BLaER1 treated with 17β-estradiol and CSF1 and Interleukin-3, amounts not matched to agents 10 nM and 100 nM (cell line): ENCODE measurements around the gene MGAT4C.

Experiments
- H3K27ac ChIP-seq, 11 experiments: shearing (Covaris generic); formaldehyde crosslinking; 2 replicates each; pipeline ENCODE4 v1.8.1; 2022
- H3K27me3 ChIP-seq, 11 experiments: shearing (Covaris generic); formaldehyde crosslinking; 2 replicates each; pipeline ENCODE4 v1.8.1; 2022
- H3K36me3 ChIP-seq, 11 experiments: shearing (Covaris generic); formaldehyde crosslinking; 2 replicates each; pipeline ENCODE4 v1.8.1; 2022
- H3K4me1 ChIP-seq, 10 experiments: shearing (Covaris generic); formaldehyde crosslinking; 2 replicates each; pipeline ENCODE4 v1.8.1; 2022
- H3K4me2 ChIP-seq, 11 experiments: shearing (Covaris generic); formaldehyde crosslinking; 2 replicates each; pipeline ENCODE4 v1.8.1; 2022
- H3K4me3 ChIP-seq, 10 experiments: shearing (Covaris generic); formaldehyde crosslinking; 2 replicates each; pipeline ENCODE4 v1.8.1; 2022
- H3K9ac ChIP-seq, 11 experiments: shearing (Covaris generic); formaldehyde crosslinking; 2 replicates each; pipeline ENCODE4 v1.8.1; 2022
- H3K9me3 ChIP-seq, 11 experiments: shearing (Covaris generic); formaldehyde crosslinking; replicated peaks in 1 of 11; 2 replicates each; pipeline ENCODE4 v1.8.1; 2022
- H4K20me1 ChIP-seq, 11 experiments: shearing (Covaris generic); formaldehyde crosslinking; 2 replicates each; pipeline ENCODE4 v1.8.1; 2022
- Cebpa-rat ChIP-seq, 11 experiments: shearing (Covaris generic); IDR thresholded peaks; 2 replicates each; pipeline ENCODE4 v1.8.1; 2022

MGAT4C gene

DNA sequence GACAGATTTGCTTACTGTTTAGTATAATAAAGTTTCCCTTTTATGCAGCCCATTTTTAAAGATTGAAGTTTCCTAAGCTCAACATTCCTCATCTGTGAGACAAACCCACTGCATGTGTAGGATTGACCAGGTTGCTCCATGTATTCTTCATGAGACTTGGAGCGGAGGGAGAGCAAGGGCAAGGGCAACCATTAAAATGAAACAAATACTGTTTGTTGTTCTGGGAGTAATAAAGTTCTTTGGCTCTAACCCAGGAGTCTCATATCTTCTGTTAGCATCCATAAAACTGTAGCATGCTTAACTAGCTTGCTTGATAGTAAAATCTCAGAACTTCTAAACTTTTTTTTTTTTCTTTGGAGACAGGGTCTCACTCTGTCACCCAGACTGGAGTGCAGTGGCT, 307.9 kb downstream of the MGAT4C start:
- Histone ChIP-seq H3K27ac (no peak overlapping the region), H3K36me3 (no peaks in the 10 kb centered on the region), H3K4me2 (no peak overlapping the region), H3K9ac (no peak overlapping the region), H3K27me3 (no peaks in the 10 kb centered on the region), H3K9me3 (peaks cover 0 to 6% (median 0%) of the 10 kb centered on the region in 11 experiments; a peak in 5 of 22 replicates), H3K4me3 (no peak overlapping the region), H3K4me1 (peaks cover 0 to 14% (median 3%) of the 10 kb centered on the region in 10 experiments; a peak in 6 of 20 replicates), H4K20me1 (no peaks in the 10 kb centered on the region)
- no peak for TF ChIP-seq Cebpa-rat (IDR thresholded peaks at IDR 0.05)

GRCh38 chr12:85947286-85947685, 308.9 kb downstream of the MGAT4C start:
- no peaks in the 10 kb centered on the region for H4K20me1 ChIP-seq
- no peak overlapping the region for H3K4me3 ChIP-seq
- peaks cover 0 to 14% (median 3%) of the 10 kb centered on the region in 10 experiments; a peak in 6 of 20 replicates for H3K4me1 ChIP-seq
- H3K27ac ChIP-seq: no peak overlapping the region
- TF ChIP-seq Cebpa-rat (IDR thresholded peaks at IDR 0.05): no peak
- no peak overlapping the region for H3K9ac ChIP-seq
- H3K36me3 ChIP-seq: no peaks in the 10 kb centered on the region
- no peak overlapping the region for H3K4me2 ChIP-seq
- peaks cover 0 to 6% (median 0%) of the 10 kb centered on the region in 11 experiments; a peak in 5 of 22 replicates for H3K9me3 ChIP-seq
- H3K27me3 ChIP-seq: no peaks in the 10 kb centered on the region

DNA sequence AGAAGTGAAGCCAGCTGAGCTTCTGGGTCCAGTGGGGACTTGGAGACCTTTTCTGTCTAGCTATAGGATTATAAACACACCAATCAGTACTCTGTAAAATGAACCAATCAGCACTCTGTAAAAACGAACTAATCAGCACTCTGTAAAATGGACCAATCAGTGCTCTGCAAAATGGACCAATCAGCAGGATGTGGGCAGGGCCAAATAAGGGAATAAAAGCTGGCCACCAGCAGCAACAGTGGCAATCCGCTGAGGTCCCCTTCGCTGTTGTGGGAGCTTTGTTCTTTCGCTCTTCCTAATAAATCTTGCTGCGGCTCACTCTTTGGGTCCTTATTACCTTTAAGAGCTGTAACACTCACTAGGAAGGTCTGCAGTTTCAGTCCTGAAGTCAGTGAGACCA, 309.8 kb downstream of the MGAT4C start:
- Histone ChIP-seq H4K20me1 (no peaks in the 10 kb centered on the region), H3K9ac (no peak overlapping the region), H3K4me1 (peaks cover 0 to 14% (median 3%) of the 10 kb centered on the region in 10 experiments; a peak in 6 of 20 replicates), H3K27me3 (no peaks in the 10 kb centered on the region), H3K27ac (no peak overlapping the region), H3K9me3 (peaks cover 0 to 6% (median 0%) of the 10 kb centered on the region in 11 experiments; a peak in 5 of 22 replicates), H3K4me3 (no peak overlapping the region), H3K36me3 (no peaks in the 10 kb centered on the region), H3K4me2 (no peak overlapping the region)
- TF ChIP-seq Cebpa-rat (IDR thresholded peaks at IDR 0.05): no peak

DNA sequence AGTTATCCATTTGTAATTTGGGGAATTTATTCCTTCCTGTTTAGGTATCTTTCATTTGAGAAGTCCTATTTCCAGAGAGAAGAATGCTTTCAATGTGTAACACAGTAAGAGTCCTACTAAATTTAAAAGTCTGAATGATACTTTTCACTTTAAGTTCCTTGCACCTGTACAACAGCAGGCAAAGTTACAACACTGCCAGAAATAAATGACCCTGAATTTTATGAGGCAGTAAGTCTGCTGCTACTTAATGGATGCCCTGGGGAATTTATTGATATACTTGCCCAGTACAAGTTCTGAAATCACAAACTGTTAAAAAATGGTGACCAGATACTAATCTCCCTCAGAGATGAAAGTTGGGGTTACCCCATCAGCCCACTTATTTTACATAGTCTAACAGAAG, 329.0 kb downstream of the MGAT4C start:
- H3K9ac ChIP-seq: no peak overlapping the region
- no peaks in the 10 kb centered on the region for H4K20me1 ChIP-seq
- H3K27me3 ChIP-seq: no peaks in the 10 kb centered on the region
- H3K9me3 ChIP-seq: peaks cover 0 to 7% (median 5%) of the 10 kb centered on the region in 11 experiments; a peak in 6 of 22 replicates
- no peaks in the 10 kb centered on the region for H3K36me3 ChIP-seq
- no peaks in the 10 kb centered on the region for H3K4me1 ChIP-seq
- TF ChIP-seq Cebpa-rat (IDR thresholded peaks at IDR 0.05): no peak
- no peak overlapping the region for H3K27ac ChIP-seq
- no peak overlapping the region for H3K4me2 ChIP-seq
- H3K4me3 ChIP-seq: no peak overlapping the region

DNA sequence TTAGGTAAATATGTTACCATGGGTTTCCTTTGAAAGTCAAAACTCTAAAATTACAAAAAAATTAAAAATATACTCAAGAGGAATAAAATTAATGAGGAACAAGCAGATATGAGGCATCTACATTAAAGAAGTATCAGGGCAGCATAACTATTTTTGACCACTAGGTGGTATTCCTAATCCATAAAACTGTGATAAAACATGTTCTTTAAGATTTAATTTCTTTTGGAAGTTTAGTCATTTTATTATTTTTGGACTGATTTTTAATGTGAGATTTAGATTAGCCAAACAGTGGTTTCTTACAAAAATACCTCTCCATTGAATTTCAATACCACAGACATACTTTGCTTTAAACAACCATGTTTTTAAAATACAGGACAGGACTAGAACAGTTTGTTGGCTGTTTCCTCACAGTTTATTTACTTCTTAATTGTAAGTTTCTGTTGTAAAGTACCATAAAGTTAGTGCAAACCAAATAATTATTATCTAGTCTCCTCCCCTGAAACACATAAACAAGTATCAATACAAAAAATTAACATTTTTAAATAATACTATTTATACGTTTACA, 332.3 kb downstream of the MGAT4C start:
- Histone ChIP-seq H3K9me3 (peaks cover 0 to 7% (median 5%) of the 10 kb centered on the region in 11 experiments; a peak in 6 of 22 replicates), H3K27ac (no peak overlapping the region), H3K36me3 (no peaks in the 10 kb centered on the region), H3K4me3 (no peak overlapping the region), H3K27me3 (no peaks in the 10 kb centered on the region), H4K20me1 (no peaks in the 10 kb centered on the region), H3K4me1 (no peaks in the 10 kb centered on the region), H3K4me2 (no peak overlapping the region), H3K9ac (no peak overlapping the region)
- no peak for TF ChIP-seq Cebpa-rat (IDR thresholded peaks at IDR 0.05)

DNA sequence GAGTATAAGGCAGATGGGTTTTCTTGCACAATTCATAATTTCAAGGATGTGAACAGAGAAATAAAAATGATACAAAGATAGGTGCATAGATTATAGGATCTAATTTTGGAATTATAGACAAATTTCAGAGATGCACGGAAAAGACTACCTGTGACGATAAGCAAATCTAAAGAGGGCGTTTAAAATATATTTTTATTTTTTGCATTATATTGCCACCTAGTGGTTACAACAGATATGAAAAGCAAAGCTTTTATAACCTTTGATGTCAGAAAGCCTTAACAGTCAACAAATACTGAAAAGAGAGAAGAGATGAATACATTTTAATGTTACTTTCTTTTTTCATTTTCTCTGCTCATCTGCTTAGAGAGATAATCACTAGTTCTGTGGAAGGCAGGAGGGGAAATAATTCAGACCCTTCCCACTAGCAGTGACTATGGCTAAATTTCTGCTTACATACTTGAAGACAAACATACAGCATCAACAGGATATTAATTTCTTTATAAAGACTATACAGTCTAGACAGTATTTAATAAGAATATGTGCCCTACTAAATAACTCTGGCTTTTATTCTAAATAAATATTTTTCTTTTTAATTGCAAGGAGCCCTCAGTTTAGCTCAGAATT, 335.8 kb downstream of the MGAT4C start:
- no peak overlapping the region for H3K4me3 ChIP-seq
- no peak overlapping the region for H3K27ac ChIP-seq
- no peaks in the 10 kb centered on the region for H3K27me3 ChIP-seq
- no peaks in the 10 kb centered on the region for H3K36me3 ChIP-seq
- H3K4me1 ChIP-seq: no peaks in the 10 kb centered on the region
- TF ChIP-seq Cebpa-rat (IDR thresholded peaks at IDR 0.05): no peak
- no peak overlapping the region for H3K4me2 ChIP-seq
- no peak overlapping the region for H3K9ac ChIP-seq
- H4K20me1 ChIP-seq: no peaks in the 10 kb centered on the region
- peaks cover 0 to 7% (median 5%) of the 10 kb centered on the region in 11 experiments; a peak in 6 of 22 replicates for H3K9me3 ChIP-seq
